HepG2 (cell line): Measurements from ENCODE around the gene TFEB. TPM values are rescaled to one million over a fixed set of nuclear protein-coding genes. Genes with fewer than 3 reads are reported as not detected.

Experiments used
- HNRNPLL ChIP-seq: fragments of 200-400 bp; formaldehyde crosslinking; IDR thresholded peaks from 2 replicates; pipeline ENCODE4 v1.6.1; 2017; ENCODE audit warnings: mild to moderate bottlenecking, low read depth, low read length; ENCODE audit not compliant: poor library complexity, severe bottlenecking
- HOMEZ ChIP-seq: IDR thresholded peaks from 2 replicates; pipeline ENCODE4 v1.6.1; 2016; ENCODE audit warnings: low read depth
- IKZF4 ChIP-seq: sonication (generic); formaldehyde crosslinking; IDR thresholded peaks from 2 replicates; pipeline ENCODE4 v1.5.1; 2020; ENCODE audit warnings: borderline replicate concordance, mild to moderate bottlenecking, low read depth, missing genetic modification reagents; ENCODE audit errors: not compliant biosample characterization
- POLR2G ChIP-seq: fragments of 200-400 bp; formaldehyde crosslinking; IDR thresholded peaks from 2 replicates; pipeline ENCODE4 v1.6.1; 2018; ENCODE audit warnings: mild to moderate bottlenecking, low read depth, low read length, moderate library complexity
- ZBTB26 ChIP-seq: IDR thresholded peaks from 2 replicates; pipeline ENCODE4 v1.6.1; 2016; ENCODE audit warnings: missing compliant biosample characterization, missing genetic modification reagents, borderline replicate concordance
- ZBTB44 ChIP-seq: sonication (generic); formaldehyde crosslinking; IDR thresholded peaks from 2 replicates; pipeline ENCODE4 v1.4.0; 2020; ENCODE audit warnings: missing genetic modification reagents
- ZNF3 ChIP-seq: IDR thresholded peaks from 2 replicates; pipeline ENCODE4 v1.7.0; 2017; ENCODE audit warnings: inconsistent platforms
- ZNF816 ChIP-seq: sonication (generic); formaldehyde crosslinking; IDR thresholded peaks from 2 replicates; pipeline ENCODE4 v1.8.0; 2022; ENCODE audit warnings: missing genetic modification reagents, mild to moderate bottlenecking, borderline replicate concordance
- ZSCAN20 ChIP-seq: sonication (generic); formaldehyde crosslinking; IDR thresholded peaks from 2 replicates; pipeline ENCODE4 v1.4.0; 2020; ENCODE audit warnings: missing genetic modification reagents, mild to moderate bottlenecking, borderline replicate concordance
- polyA plus RNA-seq, 8 experiments: library from polyadenylated mRNA; depleted of rRNA in 3 of 8; stranded (reverse) in 7 of 8; unstranded in 1 of 8; fragments of >200 nt; fragmentation: Illumina TruSeq in 4 of 8; extraction: Trizol in 4 of 8; gene quantifications; 2 replicates each; pipeline versions ENCODE4 v1.2.1 to v1.2.3, GENCODE V29; 2011 to 2016; ENCODE audit warnings: low read depth in 4 of 8, missing spikeins in 1 of 8, mixed read lengths in 1 of 8; ENCODE audit not compliant: insufficient read depth in 1 of 8
- total RNA-seq, 5 experiments: library from RNA; depleted of rRNA; stranded (reverse); fragments of >200 nt; fragmentation: Illumina TruSeq; extraction: Trizol; gene quantifications; 2 replicates each; pipeline ENCODE4 v1.2.3, GENCODE V29; 2016; ENCODE audit warnings: low read depth in 1 of 5
- TF ChIP-seq, protein P1 (sequence below): IDR thresholded peaks from 2 replicates; pipeline ENCODE4 v1.6.1; 2016; ENCODE audit warnings: mild to moderate bottlenecking
- TF ChIP-seq, protein P2 (sequence below): sonication (generic); formaldehyde crosslinking; IDR thresholded peaks from 2 replicates; pipeline ENCODE4 v1.5.1; 2020; ENCODE audit warnings: mild to moderate bottlenecking, missing genetic modification reagents, moderate library complexity

Gene TFEB
- total and polyA plus RNA-seq, 2 of the 13 experiments (the other 11 are each of a cell fraction or from before 2014, with no cell fraction given), result 13.3 to 18.7 TPM

DNA sequence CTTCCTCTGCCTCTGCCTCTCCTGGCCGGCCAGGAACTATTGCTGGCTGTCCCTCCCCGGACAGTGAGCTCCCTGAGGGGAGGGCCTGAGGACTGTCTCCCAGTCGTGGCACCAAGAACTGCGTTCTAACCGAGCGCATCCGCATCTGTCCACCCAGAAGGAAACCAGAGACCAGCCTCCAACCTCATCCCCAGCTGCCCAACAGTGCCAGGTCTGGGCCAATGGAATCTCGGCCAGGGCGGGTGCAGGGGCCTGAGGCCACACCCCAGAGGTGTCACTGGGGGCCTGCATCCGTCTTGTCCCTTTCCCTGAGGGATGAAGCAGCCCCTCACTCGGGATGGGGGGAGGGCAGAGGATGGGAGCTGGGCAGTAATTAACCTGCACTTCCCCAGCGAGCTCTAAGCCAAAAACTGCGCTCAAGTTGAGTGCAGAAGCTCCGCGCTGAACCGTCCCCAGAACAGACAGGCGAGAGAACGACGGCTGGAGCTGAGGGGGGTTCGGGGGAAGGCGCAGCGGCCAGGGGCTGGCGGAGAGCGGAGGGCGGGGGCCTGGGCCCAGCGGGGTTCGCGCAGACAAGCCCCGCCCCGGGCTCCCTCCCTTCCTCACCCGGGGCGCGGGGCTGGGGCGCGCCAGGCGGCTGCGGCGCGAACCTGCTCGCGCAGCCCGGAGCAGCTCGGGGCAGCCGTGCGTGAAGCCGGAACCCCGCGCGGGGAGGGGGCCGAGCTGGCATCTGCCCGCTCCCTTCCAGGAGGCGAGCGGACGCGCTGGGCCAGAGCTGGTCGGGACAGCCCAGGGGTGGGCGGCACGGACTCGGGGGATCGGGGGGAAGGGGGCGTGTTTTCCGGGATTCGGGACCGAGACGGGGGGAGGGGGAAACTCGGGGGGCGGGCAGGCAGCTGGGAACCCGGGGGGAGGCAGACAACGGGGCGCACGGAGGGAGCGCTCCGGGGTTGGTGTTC lies 1.4 kb downstream of the TFEB start (continued):
- TF ChIP-seq POLR2G (peak; percentile 64), HOMEZ (CRISPR knock-in tag) (0 out of 2 replicates have a peak, but pooled peaks have one; percentile 9), ZNF3 (CRISPR knock-in tag) (no peak), IKZF4 (CRISPR knock-in tag) (peak; percentile 36), ZBTB44 (CRISPR knock-in tag) (no peak), ZSCAN20 (no peak), ZBTB26 (CRISPR knock-in tag) (no peak), HNRNPLL (peak; percentile 67), ZNF816 (CRISPR knock-in tag) (no peak)
- TF ChIP-seq, protein P1, sequence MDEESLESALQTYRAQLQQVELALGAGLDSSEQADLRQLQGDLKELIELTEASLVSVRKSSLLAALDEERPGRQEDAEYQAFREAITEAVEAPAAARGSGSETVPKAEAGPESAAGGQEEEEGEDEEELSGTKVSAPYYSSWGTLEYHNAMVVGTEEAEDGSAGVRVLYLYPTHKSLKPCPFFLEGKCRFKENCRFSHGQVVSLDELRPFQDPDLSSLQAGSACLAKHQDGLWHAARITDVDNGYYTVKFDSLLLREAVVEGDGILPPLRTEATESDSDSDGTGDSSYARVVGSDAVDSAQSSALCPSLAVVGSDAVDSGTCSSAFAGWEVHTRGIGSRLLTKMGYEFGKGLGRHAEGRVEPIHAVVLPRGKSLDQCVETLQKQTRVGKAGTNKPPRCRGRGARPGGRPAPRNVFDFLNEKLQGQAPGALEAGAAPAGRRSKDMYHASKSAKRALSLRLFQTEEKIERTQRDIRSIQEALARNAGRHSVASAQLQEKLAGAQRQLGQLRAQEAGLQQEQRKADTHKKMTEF (CRISPR knock-in tag), result no peak
- TF ChIP-seq, protein P2, sequence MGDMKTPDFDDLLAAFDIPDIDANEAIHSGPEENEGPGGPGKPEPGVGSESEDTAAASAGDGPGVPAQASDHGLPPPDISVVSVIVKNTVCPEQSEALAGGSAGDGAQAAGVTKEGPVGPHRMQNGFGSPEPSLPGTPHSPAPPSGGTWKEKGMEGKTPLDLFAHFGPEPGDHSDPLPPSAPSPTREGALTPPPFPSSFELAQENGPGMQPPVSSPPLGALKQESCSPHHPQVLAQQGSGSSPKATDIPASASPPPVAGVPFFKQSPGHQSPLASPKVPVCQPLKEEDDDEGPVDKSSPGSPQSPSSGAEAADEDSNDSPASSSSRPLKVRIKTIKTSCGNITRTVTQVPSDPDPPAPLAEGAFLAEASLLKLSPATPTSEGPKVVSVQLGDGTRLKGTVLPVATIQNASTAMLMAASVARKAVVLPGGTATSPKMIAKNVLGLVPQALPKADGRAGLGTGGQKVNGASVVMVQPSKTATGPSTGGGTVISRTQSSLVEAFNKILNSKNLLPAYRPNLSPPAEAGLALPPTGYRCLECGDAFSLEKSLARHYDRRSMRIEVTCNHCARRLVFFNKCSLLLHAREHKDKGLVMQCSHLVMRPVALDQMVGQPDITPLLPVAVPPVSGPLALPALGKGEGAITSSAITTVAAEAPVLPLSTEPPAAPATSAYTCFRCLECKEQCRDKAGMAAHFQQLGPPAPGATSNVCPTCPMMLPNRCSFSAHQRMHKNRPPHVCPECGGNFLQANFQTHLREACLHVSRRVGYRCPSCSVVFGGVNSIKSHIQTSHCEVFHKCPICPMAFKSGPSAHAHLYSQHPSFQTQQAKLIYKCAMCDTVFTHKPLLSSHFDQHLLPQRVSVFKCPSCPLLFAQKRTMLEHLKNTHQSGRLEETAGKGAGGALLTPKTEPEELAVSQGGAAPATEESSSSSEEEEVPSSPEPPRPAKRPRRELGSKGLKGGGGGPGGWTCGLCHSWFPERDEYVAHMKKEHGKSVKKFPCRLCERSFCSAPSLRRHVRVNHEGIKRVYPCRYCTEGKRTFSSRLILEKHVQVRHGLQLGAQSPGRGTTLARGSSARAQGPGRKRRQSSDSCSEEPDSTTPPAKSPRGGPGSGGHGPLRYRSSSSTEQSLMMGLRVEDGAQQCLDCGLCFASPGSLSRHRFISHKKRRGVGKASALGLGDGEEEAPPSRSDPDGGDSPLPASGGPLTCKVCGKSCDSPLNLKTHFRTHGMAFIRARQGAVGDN, result peak; percentile 79
